Kidney (tissue), 14 donors: Measurements from ENCODE around the gene VSX1. TPM values are rescaled to one million over a fixed set of nuclear protein-coding genes. Genes with fewer than 3 reads are reported as not detected.
A peak's percentile ranks its signal among the peaks of the same experiment; 100 is the strongest.

ENCODE experiments used
- DNase-seq, 5 donors: peaks; one replicate each; pipeline ENCODE4 v3.0.0-alpha.2; 2013 to 2020
- FAIRE-seq: peaks from 2 replicates; lab custom pipeline; 2012; peaks lifted over from hg19 to GRCh38; lab: Jason Lieb, UNC
- H3K27ac ChIP-seq, 2 donors: one replicate each; pipeline ENCODE4 v1.7.0; 2013; ENCODE audit warnings: low read depth in 2 of 2, low read length in 2 of 2, inconsistent platforms in 1 of 2
- H3K27me3 ChIP-seq: one replicate; pipeline ENCODE4 v1.7.1; 2013; ENCODE audit warnings: low read length, inconsistent platforms; ENCODE audit not compliant: control insufficient read depth, insufficient read depth
- H3K36me3 ChIP-seq, 3 donors: one replicate each; pipeline versions ENCODE4 v1.7.0 to v1.7.1; 2013; ENCODE audit warnings: low read length in 3 of 3, control low read depth in 1 of 3, inconsistent platforms in 1 of 3; ENCODE audit not compliant: insufficient read depth in 3 of 3, control insufficient read depth in 2 of 3
- H3K4me1 ChIP-seq, 3 donors: one replicate each; pipeline versions ENCODE4 v1.7.0 to v1.7.1; 2013; ENCODE audit warnings: low read length in 3 of 3, inconsistent platforms in 1 of 3, low read depth in 1 of 3; ENCODE audit not compliant: control insufficient read depth in 2 of 3, insufficient read depth in 2 of 3
- H3K4me3 ChIP-seq, 3 donors: one replicate each; pipeline versions ENCODE4 v1.7.0 to v1.8.1; 2013; ENCODE audit warnings: low read length in 3 of 3, control low read depth in 1 of 3, inconsistent platforms in 1 of 3
- H3K9ac ChIP-seq, 3 donors: one replicate each; pipeline versions ENCODE4 v1.7.0 to v1.7.1; 2013; ENCODE audit warnings: low read length in 3 of 3, control low read depth in 1 of 3, inconsistent platforms in 1 of 3
- H3K9me3 ChIP-seq, 3 donors: one replicate each; pipeline versions ENCODE4 v1.7.0 to v1.7.1; 2013; ENCODE audit warnings: low read length in 3 of 3, control low read depth in 1 of 3, inconsistent platforms in 1 of 3; ENCODE audit not compliant: control insufficient read depth in 2 of 3, insufficient read depth in 1 of 3
- intact Hi-C: fragments of 100-400 bp; cut with DNase I; formaldehyde crosslinking; loops from one replicate; pipeline ENCODE4 v1.11.1; 2022
- polyA plus RNA-seq: library from polyadenylated mRNA; stranded (reverse); fragments of 350-450 nt; fragmentation: Illumina TruSeq; extraction: RNeasy Lipid Tissue Mini Kit (QIAGEN cat#74804); gene quantifications from one replicate; pipeline ENCODE4 v1.2.3, GENCODE V29; 2014; ENCODE audit warnings: low read depth, low replicate concordance; ENCODE audit not compliant: insufficient read depth
- total RNA-seq: library from RNA; stranded (reverse); fragmentation: NEBNext Ultra II Directional; extraction: Animal tissue kit (Norgen Biotek cat#: 25700); gene quantifications from one replicate; pipeline ENCODE4 v1.2.1, GENCODE V29; 2021
- TF ChIP-seq, protein P1 (sequence below): IDR thresholded peaks from 3 replicates; pipeline ENCODE4 v1.5.1; 2012; ENCODE audit warnings: mild to moderate bottlenecking, moderate library complexity, borderline replicate concordance; ENCODE audit not compliant: insufficient read depth; ENCODE audit errors: extremely low read depth
- donor health status: control.
- donor health status: control.
- donor health status: control.
- donor health status: control.
- donor health status: control.
- donor health status: DM: yes; HTN: yes; CAD: no.
- donor health status: Normal renal cell carcinoma (clear cell type).

Gene VSX1
- total and polyA plus RNA-seq, 2 donors from 2014 or later: 0.41 TPM; not detected in 1

DNA sequence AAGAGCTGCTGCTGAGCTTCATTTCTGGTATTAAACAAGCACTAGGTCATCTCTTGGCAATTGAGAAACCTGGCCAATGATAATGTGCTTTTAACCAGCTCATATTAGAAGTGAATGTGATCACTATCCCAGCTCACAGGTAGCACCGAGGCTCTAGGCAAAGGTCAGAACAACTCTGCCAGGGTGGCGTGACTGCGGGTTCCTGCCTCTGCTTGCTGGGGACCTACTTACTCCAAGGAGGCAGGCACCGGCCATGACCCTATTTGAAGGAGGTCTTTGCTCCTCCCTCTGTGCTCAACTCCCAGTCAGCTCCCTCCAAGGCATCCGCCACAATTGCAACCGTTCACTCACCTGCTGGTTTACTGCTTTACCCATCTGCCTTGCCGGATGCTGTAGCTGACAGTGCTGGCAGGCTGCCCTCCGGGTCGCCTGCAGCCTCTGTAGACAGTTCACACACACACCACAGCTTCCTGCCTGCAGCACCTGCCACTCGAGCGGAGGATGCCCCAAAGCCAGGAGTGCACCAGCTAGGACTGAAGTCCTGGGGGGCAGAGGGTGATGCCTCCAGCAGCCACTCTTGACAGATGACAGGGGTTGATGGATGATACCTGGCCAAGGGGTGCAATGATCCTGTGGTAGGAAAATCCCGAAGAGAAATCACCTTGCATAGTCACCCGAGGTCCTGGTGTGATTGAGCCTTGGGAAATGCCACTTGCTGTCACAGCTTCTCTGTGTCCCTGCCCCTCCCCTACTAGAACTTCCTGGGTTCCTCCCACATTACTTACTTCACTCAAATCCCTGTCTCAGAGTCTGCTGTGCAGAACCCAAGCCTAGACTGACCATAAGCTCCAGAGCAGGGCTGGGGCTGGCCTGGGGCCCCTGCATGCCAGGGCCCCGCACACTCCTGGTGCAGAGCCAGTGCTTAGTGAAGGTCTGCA lies 8.8 kb upstream of the VSX1 start:
- Histone ChIP-seq H3K27ac (no peak overlapping the region), H3K36me3 (no peaks in the 10 kb centered on the region), H3K4me3 (no peak overlapping the region), H3K9me3 (no peaks in the 10 kb centered on the region), H3K4me1 (no peaks in the 10 kb centered on the region), H3K27me3 (peaks cover 11% of the 10 kb centered on the region), H3K9ac (no peak overlapping the region)
- DNase-seq (peak in 1 of 5 donors; percentile 70), FAIRE-seq (no peak)
- TF ChIP-seq, protein P1, sequence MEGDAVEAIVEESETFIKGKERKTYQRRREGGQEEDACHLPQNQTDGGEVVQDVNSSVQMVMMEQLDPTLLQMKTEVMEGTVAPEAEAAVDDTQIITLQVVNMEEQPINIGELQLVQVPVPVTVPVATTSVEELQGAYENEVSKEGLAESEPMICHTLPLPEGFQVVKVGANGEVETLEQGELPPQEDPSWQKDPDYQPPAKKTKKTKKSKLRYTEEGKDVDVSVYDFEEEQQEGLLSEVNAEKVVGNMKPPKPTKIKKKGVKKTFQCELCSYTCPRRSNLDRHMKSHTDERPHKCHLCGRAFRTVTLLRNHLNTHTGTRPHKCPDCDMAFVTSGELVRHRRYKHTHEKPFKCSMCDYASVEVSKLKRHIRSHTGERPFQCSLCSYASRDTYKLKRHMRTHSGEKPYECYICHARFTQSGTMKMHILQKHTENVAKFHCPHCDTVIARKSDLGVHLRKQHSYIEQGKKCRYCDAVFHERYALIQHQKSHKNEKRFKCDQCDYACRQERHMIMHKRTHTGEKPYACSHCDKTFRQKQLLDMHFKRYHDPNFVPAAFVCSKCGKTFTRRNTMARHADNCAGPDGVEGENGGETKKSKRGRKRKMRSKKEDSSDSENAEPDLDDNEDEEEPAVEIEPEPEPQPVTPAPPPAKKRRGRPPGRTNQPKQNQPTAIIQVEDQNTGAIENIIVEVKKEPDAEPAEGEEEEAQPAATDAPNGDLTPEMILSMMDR: no peak
- intact Hi-C loops: no loop called here

DNA sequence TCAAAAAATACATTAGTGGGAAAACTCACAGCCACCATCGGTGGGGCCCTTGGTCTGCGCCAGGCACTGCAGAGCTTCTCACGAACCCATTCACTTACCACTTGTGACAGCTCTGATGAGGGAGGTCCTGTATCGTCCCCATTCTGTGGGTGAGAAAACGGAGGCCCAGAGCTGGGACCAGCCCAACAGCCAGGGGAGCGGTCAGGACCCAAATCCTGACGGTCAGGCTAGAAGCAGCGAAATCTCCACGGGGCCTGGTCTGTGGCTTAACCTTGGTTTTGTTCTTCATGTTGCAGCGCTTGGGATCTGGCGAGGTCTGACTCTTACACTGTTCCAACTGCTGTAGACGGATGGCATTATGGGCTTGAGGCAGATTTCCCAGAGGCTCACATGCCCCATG lies 7.7 kb upstream of the VSX1 start:
- Histone ChIP-seq H3K9me3 (no peaks in the 10 kb centered on the region), H3K4me3 (no peak overlapping the region), H3K4me1 (no peaks in the 10 kb centered on the region), H3K9ac (no peak overlapping the region), H3K27me3 (peaks cover 14% of the 10 kb centered on the region), H3K36me3 (no peaks in the 10 kb centered on the region), H3K27ac (no peak overlapping the region)
- intact Hi-C loops: no loop called here
- FAIRE-seq: no peak
- TF ChIP-seq, protein P1: no peak
- no peak for DNase-seq

DNA sequence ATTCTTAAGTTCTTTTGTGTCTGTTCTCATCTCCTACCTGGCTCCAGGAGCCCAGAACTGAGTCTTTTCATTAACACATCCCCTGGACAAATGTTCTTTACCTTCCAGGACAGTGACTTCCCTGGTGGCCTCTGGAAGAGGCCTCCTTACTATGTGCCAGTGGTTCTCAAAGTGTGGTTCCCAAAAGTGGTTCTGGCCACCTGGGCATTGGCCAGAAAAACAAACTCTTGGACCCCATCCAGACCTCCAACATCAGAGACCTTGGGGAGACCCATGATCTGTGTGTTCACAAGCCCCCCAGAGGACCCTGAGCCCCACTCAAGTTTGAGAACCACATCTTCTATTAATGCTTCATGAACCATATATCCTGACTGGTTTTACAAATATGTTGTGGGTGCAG lies 7.2 kb upstream of the VSX1 start:
- no peak for FAIRE-seq
- intact Hi-C loops: no loop called here
- Histone ChIP-seq H3K27ac (no peak overlapping the region), H3K36me3 (no peaks in the 10 kb centered on the region), H3K9me3 (no peaks in the 10 kb centered on the region), H3K4me1 (no peaks in the 10 kb centered on the region), H3K27me3 (peaks cover 18% of the 10 kb centered on the region), H3K4me3 (no peak overlapping the region), H3K9ac (no peak overlapping the region)
- TF ChIP-seq, protein P1: no peak
- no peak for DNase-seq
